Activated CD4-positive, CD25-positive, alpha-beta regulatory T cell (primary cell): ENCODE results near the gene C17orf67.

ENCODE experiments used
- DNase-seq, 4 experiments: peaks; one replicate each; lab custom pipeline; 2025; lab: John Stamatoyannopoulos, UW

C17orf67 gene

GRCh38 chr17:56808503-56808902 lies 25.2 kb downstream of the C17orf67 start:
- no peak for DNase-seq

- no peak for DNase-seq
Observed at GRCh38 chr17:56807723-56808122, 26.0 kb downstream of the C17orf67 start.

GRCh38 chr17:56806949-56807348 lies 26.8 kb downstream of the C17orf67 start:
- no peak for DNase-seq

GRCh38 chr17:56804454-56804853 lies 29.3 kb downstream of the C17orf67 start:
- no peak for DNase-seq

GRCh38 chr17:56803071-56803470 lies 30.6 kb downstream of the C17orf67 start:
- no peak for DNase-seq

- DNase-seq, result no peak
Observed at GRCh38 chr17:56801459-56802178, 32.1 kb downstream of the C17orf67 start.

- no peak for DNase-seq
Observed at GRCh38 chr17:56798916-56799315, 34.8 kb downstream of the C17orf67 start.

- no peak for DNase-seq
Observed at GRCh38 chr17:56796536-56796935, 37.2 kb downstream of the C17orf67 start.

GRCh38 chr17:56795221-56795865 lies 38.4 kb downstream of the C17orf67 start:
- DNase-seq, result no peak

GRCh38 chr17:56793957-56794356 lies 39.8 kb downstream of the C17orf67 start:
- DNase-seq, result no peak

GRCh38 chr17:56793531-56793930 lies 40.2 kb downstream of the C17orf67 start:
- no peak for DNase-seq

- no peak for DNase-seq
Observed at GRCh38 chr17:56792267-56792666, 41.5 kb downstream of the C17orf67 start.

GRCh38 chr17:56786989-56787482 lies 46.7 kb downstream of the C17orf67 start:
- DNase-seq, result peak in 3 of 4 experiments; percentile 4 to 30 (median 4)

- DNase-seq, result no peak
Observed at GRCh38 chr17:56785997-56786680, 47.6 kb downstream of the C17orf67 start.

- DNase-seq, result no peak
Observed at GRCh38 chr17:56785405-56785804, 48.3 kb downstream of the C17orf67 start.

- no peak for DNase-seq
Observed at GRCh38 chr17:56782338-56782737, 51.4 kb downstream of the C17orf67 start.

- DNase-seq, result no peak
Observed at GRCh38 chr17:56781906-56782305, 51.8 kb downstream of the C17orf67 start.

- DNase-seq, result peak; percentile 64 to 81 (median 79)
Observed at GRCh38 chr17:56779898-56780777, 53.6 kb downstream of the C17orf67 start.

- no peak for DNase-seq
Observed at GRCh38 chr17:56779322-56779721, 54.4 kb downstream of the C17orf67 start.

- no peak for DNase-seq
Observed at GRCh38 chr17:56778898-56779297, 54.8 kb downstream of the C17orf67 start.

- DNase-seq, result no peak
Observed at GRCh38 chr17:56777859-56778258, 55.9 kb downstream of the C17orf67 start.

- no peak for DNase-seq
Observed at GRCh38 chr17:56774650-56775049, 59.1 kb downstream of the C17orf67 start.
